SJCRH30 (cell line): Measurements from ENCODE around the gene MYO18A. TPM values are rescaled to one million over a fixed set of nuclear protein-coding genes. Genes with fewer than 3 reads are reported as not detected.

Experiments
- DNase-seq, 2 experiments: peaks; one replicate each; pipeline ENCODE4 v3.0.0-alpha.2; 2015 to 2020
- H3K27ac ChIP-seq: fragments of 250-450 bp; sonication (Bioruptor Pico); 2 replicates; pipeline ENCODE4 v1.5.1; 2020; ENCODE audit warnings: mild to moderate bottlenecking, moderate library complexity
- H3K27me3 ChIP-seq: fragments of 250-450 bp; sonication (Bioruptor Pico); 2 replicates; pipeline ENCODE4 v1.5.1; 2020; ENCODE audit warnings: mild to moderate bottlenecking, moderate library complexity
- H3K36me3 ChIP-seq: fragments of 250-450 bp; sonication (Bioruptor Pico); 2 replicates; pipeline ENCODE4 v1.5.1; 2020; ENCODE audit warnings: mild to moderate bottlenecking, moderate library complexity
- H3K4me1 ChIP-seq: fragments of 250-450 bp; sonication (Bioruptor Pico); 2 replicates; pipeline ENCODE4 v1.5.1; 2020; ENCODE audit warnings: mild to moderate bottlenecking, moderate library complexity
- H3K4me3 ChIP-seq: fragments of 250-450 bp; sonication (Bioruptor Pico); 2 replicates; pipeline ENCODE4 v1.5.1; 2020; ENCODE audit warnings: mild to moderate bottlenecking, moderate library complexity
- H3K9me3 ChIP-seq: fragments of 250-450 bp; sonication (Bioruptor Pico); replicated peaks from 2 replicates; pipeline ENCODE4 v1.5.1; 2020; ENCODE audit warnings: mild to moderate bottlenecking, moderate library complexity
- total RNA-seq: library from RNA; depleted of rRNA; stranded (reverse); fragments of >200 nt; shearing (Covaris generic); gene quantifications from 2 replicates; pipeline ENCODE4 v1.2.3, GENCODE V29; 2014

Gene MYO18A
- total RNA-seq, 1 experiment from 2014 or later: 91.9 TPM

- Histone ChIP-seq H3K4me1 (peaks cover 53% of the 10 kb centered on the region), H3K36me3 (no peaks in the 10 kb centered on the region), H3K27ac (no peak overlapping the region), H3K4me3 (no peak overlapping the region), H3K9me3 (no peaks in the 10 kb centered on the region), H3K27me3 (no peaks in the 10 kb centered on the region)
- no peak for DNase-seq
Observed at GRCh38 chr17:29054835-29055234, 125.4 kb downstream of the MYO18A start.

- no peaks in the 10 kb centered on the region for H3K36me3 ChIP-seq
- DNase-seq: peak in 1 of 2 experiments; percentile 84
- H3K4me3 ChIP-seq: no peak overlapping the region
- H3K27ac ChIP-seq: peak overlapping the region; percentile 99
- H3K27me3 ChIP-seq: no peaks in the 10 kb centered on the region
- peaks cover 65% of the 10 kb centered on the region for H3K4me1 ChIP-seq
- no peaks in the 10 kb centered on the region for H3K9me3 ChIP-seq
Observed at GRCh38 chr17:29051731-29052130, 128.5 kb downstream of the MYO18A start.

GRCh38 chr17:29051194-29051593, 129.0 kb downstream of the MYO18A start:
- peaks cover 67% of the 10 kb centered on the region for H3K4me1 ChIP-seq
- H3K4me3 ChIP-seq: peak overlapping the region; percentile 17
- peak overlapping the region; percentile 99 for H3K27ac ChIP-seq
- H3K36me3 ChIP-seq: no peaks in the 10 kb centered on the region
- peak; percentile 99 to 100 for DNase-seq
- H3K27me3 ChIP-seq: no peaks in the 10 kb centered on the region
- no peaks in the 10 kb centered on the region for H3K9me3 ChIP-seq

GRCh38 chr17:29050176-29050575, 130.0 kb downstream of the MYO18A start:
- Histone ChIP-seq H3K9me3 (no peaks in the 10 kb centered on the region), H3K4me3 (peak overlapping the region; percentile 17), H3K27me3 (no peaks in the 10 kb centered on the region), H3K27ac (peak overlapping the region; percentile 99), H3K4me1 (peaks cover 74% of the 10 kb centered on the region), H3K36me3 (no peaks in the 10 kb centered on the region)
- DNase-seq: peak in 1 of 2 experiments; percentile 58

GRCh38 chr17:29049541-29050145, 130.6 kb downstream of the MYO18A start:
- Histone ChIP-seq H3K27me3 (no peaks in the 10 kb centered on the region), H3K4me3 (peak overlapping the region; percentile 17), H3K27ac (peak overlapping the region; percentile 99), H3K36me3 (no peaks in the 10 kb centered on the region), H3K4me1 (peaks cover 78% of the 10 kb centered on the region), H3K9me3 (no peaks in the 10 kb centered on the region)
- DNase-seq: peak in 1 of 2 experiments; percentile 71

GRCh38 chr17:29048440-29049368, 131.5 kb downstream of the MYO18A start:
- H3K27me3 ChIP-seq: no peaks in the 10 kb centered on the region
- H3K36me3 ChIP-seq: no peaks in the 10 kb centered on the region
- H3K27ac ChIP-seq: peak overlapping the region; percentile 99
- peak; percentile 100 for DNase-seq
- no peaks in the 10 kb centered on the region for H3K9me3 ChIP-seq
- peak overlapping the region; percentile 17; the same call in 1 of the 2 replicates for H3K4me3 ChIP-seq
- H3K4me1 ChIP-seq: peaks cover 84% of the 10 kb centered on the region

GRCh38 chr17:29046473-29046839, 133.7 kb downstream of the MYO18A start:
- Histone ChIP-seq H3K4me1 (peaks cover 79% of the 10 kb centered on the region), H3K27ac (no peak overlapping the region; the same call in 1 of the 2 replicates), H3K9me3 (no peaks in the 10 kb centered on the region), H3K27me3 (no peaks in the 10 kb centered on the region), H3K4me3 (no peak overlapping the region), H3K36me3 (no peaks in the 10 kb centered on the region)
- DNase-seq: no peak

GRCh38 chr17:29045734-29046472, 134.3 kb downstream of the MYO18A start:
- DNase-seq: no peak
- Histone ChIP-seq H3K27ac (no peak overlapping the region), H3K4me1 (peaks cover 81% of the 10 kb centered on the region), H3K4me3 (no peak overlapping the region), H3K27me3 (no peaks in the 10 kb centered on the region), H3K36me3 (no peaks in the 10 kb centered on the region), H3K9me3 (no peaks in the 10 kb centered on the region)

- no peak overlapping the region; the same call in 1 of the 2 replicates for H3K27ac ChIP-seq
- H3K4me1 ChIP-seq: peaks cover 77% of the 10 kb centered on the region
- H3K27me3 ChIP-seq: no peaks in the 10 kb centered on the region
- H3K36me3 ChIP-seq: no peaks in the 10 kb centered on the region
- H3K9me3 ChIP-seq: no peaks in the 10 kb centered on the region
- DNase-seq: no peak
- no peak overlapping the region for H3K4me3 ChIP-seq
Observed at GRCh38 chr17:29045026-29045425, 135.2 kb downstream of the MYO18A start.

- H3K9me3 ChIP-seq: no peaks in the 10 kb centered on the region
- H3K27me3 ChIP-seq: no peaks in the 10 kb centered on the region
- H3K27ac ChIP-seq: peak overlapping the region; percentile 99
- H3K4me1 ChIP-seq: peaks cover 75% of the 10 kb centered on the region
- H3K36me3 ChIP-seq: no peaks in the 10 kb centered on the region
- peak overlapping the region; percentile 55 for H3K4me3 ChIP-seq
- peak; percentile 89 to 92 for DNase-seq
Observed at GRCh38 chr17:29043539-29044145, 136.6 kb downstream of the MYO18A start.

- H3K27me3 ChIP-seq: no peaks in the 10 kb centered on the region
- no peaks in the 10 kb centered on the region for H3K36me3 ChIP-seq
- DNase-seq: peak; percentile 99 to 100
- H3K9me3 ChIP-seq: no peaks in the 10 kb centered on the region
- H3K4me1 ChIP-seq: peaks cover 78% of the 10 kb centered on the region
- H3K4me3 ChIP-seq: peak within 1 kb of the TSS; percentile 55
- H3K27ac ChIP-seq: peak within 1 kb of the TSS; percentile 99
Observed at GRCh38 chr17:29042679-29043538, 137.3 kb downstream of the MYO18A start, which contains the start of gene PIPOX. Gene PIPOX (plus strand): TSS chr17:29043141. CDS start chr17:29043226, 85 bp downstream.

- Histone ChIP-seq H3K27ac (peak overlapping the region; percentile 99), H3K4me3 (peak overlapping the region; percentile 55), H3K9me3 (no peaks in the 10 kb centered on the region), H3K36me3 (no peaks in the 10 kb centered on the region), H3K27me3 (no peaks in the 10 kb centered on the region), H3K4me1 (peaks cover 78% of the 10 kb centered on the region)
- DNase-seq: peak; percentile 43 to 67
Observed at GRCh38 chr17:29042026-29042678, 138.0 kb downstream of the MYO18A start.

- no peak for DNase-seq
- H3K27ac ChIP-seq: peak overlapping the region; percentile 99
- peaks cover 76% of the 10 kb centered on the region for H3K4me1 ChIP-seq
Observed at GRCh38 chr17:29041571-29041970, 138.6 kb downstream of the MYO18A start.

More at GRCh38 chr17:29041571-29041970, 138.6 kb downstream of the MYO18A start:
- peak overlapping the region; percentile 55 for H3K4me3 ChIP-seq
- H3K36me3 ChIP-seq: no peaks in the 10 kb centered on the region
- H3K27me3 ChIP-seq: no peaks in the 10 kb centered on the region
- H3K9me3 ChIP-seq: no peaks in the 10 kb centered on the region
